ENCODE results near the gene PIK3R5. TPM values are rescaled to one million over a fixed set of nuclear protein-coding genes. Genes with fewer than 3 reads are reported as not detected.

Gene PIK3R5
- total RNA-seq, 1 donor from 2014 or later = 0.90 TPM

DNA sequence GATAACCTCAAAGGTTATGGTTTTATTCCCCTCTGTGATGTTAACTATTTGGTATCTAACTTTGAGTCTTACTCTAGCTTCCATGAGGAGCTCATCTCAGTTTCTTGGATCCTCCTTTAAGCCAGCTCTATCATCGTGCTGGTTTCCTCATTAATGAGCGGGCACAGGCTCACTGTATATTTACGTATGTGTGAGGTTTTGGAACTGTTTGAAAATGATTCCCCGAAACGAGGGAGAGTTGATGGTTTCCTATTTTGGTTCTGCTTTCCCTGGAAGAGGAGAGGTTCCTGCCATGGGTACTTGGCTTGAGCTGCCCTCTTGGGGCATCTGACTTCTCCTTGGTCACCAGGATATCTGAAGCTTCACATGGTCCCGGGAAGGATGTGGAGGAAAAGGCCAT lies 65.3 kb downstream of the PIK3R5 start:
- no peaks in the 10 kb centered on the region for H3K9me3 ChIP-seq (ENCODE audit: low read depth)
- no peak for DNase-seq (ENCODE audit: low spot score)
- no peak for TF ChIP-seq EZH2 (IDR thresholded peaks at IDR 0.05)
- TF ChIP-seq, protein P1, sequence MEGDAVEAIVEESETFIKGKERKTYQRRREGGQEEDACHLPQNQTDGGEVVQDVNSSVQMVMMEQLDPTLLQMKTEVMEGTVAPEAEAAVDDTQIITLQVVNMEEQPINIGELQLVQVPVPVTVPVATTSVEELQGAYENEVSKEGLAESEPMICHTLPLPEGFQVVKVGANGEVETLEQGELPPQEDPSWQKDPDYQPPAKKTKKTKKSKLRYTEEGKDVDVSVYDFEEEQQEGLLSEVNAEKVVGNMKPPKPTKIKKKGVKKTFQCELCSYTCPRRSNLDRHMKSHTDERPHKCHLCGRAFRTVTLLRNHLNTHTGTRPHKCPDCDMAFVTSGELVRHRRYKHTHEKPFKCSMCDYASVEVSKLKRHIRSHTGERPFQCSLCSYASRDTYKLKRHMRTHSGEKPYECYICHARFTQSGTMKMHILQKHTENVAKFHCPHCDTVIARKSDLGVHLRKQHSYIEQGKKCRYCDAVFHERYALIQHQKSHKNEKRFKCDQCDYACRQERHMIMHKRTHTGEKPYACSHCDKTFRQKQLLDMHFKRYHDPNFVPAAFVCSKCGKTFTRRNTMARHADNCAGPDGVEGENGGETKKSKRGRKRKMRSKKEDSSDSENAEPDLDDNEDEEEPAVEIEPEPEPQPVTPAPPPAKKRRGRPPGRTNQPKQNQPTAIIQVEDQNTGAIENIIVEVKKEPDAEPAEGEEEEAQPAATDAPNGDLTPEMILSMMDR (IDR thresholded peaks at IDR 0.05) = no peak
- TF ChIP-seq EZH2phosphoT487 (IDR thresholded peaks at IDR 0.05) = no peak
- Mint-ChIP-seq H3K4me3 (no peak overlapping the region), H3K9me3 (no peaks in the 10 kb centered on the region), H3K27ac (no peak overlapping the region), H3K36me3 (no peaks in the 10 kb centered on the region), H3K4me1 (peaks cover 6% of the 10 kb centered on the region), H3K27me3 (ENCODE audit: insufficient read depth, low read depth) (peaks cover 14% of the 10 kb centered on the region)
- H3K4me2 ChIP-seq = no peak overlapping the region
- no peaks in the 10 kb centered on the region for H3K27me3 ChIP-seq
- no peak overlapping the region for H3K4me3 ChIP-seq
- no peaks in the 10 kb centered on the region for H3F3A ChIP-seq (ENCODE audit: low read depth)
- no peaks in the 10 kb centered on the region for H4K20me1 ChIP-seq (ENCODE audit: low read depth)
- no peaks in the 10 kb centered on the region for H3K4me1 ChIP-seq
- H2AFZ ChIP-seq (replicated peaks) = no peak overlapping the region
- no peak overlapping the region for H3K27ac ChIP-seq
- no peaks in the 10 kb centered on the region for H3K36me3 ChIP-seq
- no peaks in the 10 kb centered on the region for H3K79me2 ChIP-seq (ENCODE audit: low read depth)
- H3K9ac ChIP-seq = no peak overlapping the region

DNA sequence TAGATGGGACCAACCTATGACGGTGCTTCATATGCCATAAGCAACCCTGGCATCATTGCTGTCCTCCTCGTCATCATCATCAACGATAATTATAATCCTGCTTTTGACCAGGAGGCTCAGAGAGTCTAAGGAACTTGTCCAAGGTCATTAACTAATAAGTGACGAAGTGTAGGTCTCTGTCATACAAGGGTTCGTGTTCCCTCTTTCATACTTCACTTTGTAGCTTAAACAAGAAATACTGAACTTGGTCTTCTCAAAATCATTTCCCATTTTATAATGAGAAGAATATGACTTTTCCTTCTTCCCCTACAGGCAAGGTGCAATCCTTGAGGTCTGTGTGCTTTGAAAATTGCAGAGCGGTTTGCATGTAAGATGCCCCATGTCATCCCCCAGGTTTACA lies 66.9 kb downstream of the PIK3R5 start:
- no peaks in the 10 kb centered on the region for H3K9me3 Mint-ChIP-seq
- H3K36me3 ChIP-seq = no peaks in the 10 kb centered on the region
- H3K27ac Mint-ChIP-seq = no peak overlapping the region
- H3K4me3 Mint-ChIP-seq = no peak overlapping the region
- no peak for DNase-seq (ENCODE audit: low spot score)
- no peak for TF ChIP-seq EZH2phosphoT487 (IDR thresholded peaks at IDR 0.05)
- TF ChIP-seq, protein P1 (IDR thresholded peaks at IDR 0.05) = no peak
- no peak overlapping the region for H2AFZ ChIP-seq (replicated peaks)
- no peaks in the 10 kb centered on the region for H3K27me3 ChIP-seq
- no peaks in the 10 kb centered on the region for H4K20me1 ChIP-seq (ENCODE audit: low read depth)
- H3K4me1 Mint-ChIP-seq = peaks cover 12% of the 10 kb centered on the region
- H3K4me2 ChIP-seq = no peak overlapping the region
- H3K36me3 Mint-ChIP-seq = no peaks in the 10 kb centered on the region
- no peak overlapping the region for H3K27ac ChIP-seq
- no peak overlapping the region for H3K4me3 ChIP-seq
- peaks cover 5% of the 10 kb centered on the region for H3F3A ChIP-seq (ENCODE audit: low read depth)
- H3K27me3 Mint-ChIP-seq (ENCODE audit: insufficient read depth, low read depth) = peaks cover 11% of the 10 kb centered on the region
- H3K9me3 ChIP-seq (ENCODE audit: low read depth) = no peaks in the 10 kb centered on the region
- H3K4me1 ChIP-seq = peaks cover 10% of the 10 kb centered on the region
- H3K79me2 ChIP-seq (ENCODE audit: low read depth) = no peaks in the 10 kb centered on the region
- no peak overlapping the region for H3K9ac ChIP-seq

DNA sequence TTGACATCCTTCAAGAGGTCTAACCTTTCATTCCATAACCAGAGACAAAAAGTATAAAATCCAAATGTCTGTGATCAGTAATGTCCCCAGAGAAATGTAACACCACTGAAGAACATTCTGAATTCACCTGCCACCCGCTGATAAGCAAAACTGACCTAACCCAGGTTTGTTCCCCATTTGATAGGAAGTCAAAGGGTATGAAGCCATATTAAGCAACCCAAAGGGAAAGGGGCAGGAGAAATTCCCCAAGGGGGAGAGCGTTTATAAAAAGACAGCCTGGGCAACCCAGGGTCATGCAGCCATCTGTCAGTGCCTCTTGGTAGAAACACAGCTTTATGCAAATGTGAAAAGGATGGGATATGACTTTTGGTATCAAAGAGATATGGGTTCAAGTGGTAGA lies 67.4 kb downstream of the PIK3R5 start:
- no peak overlapping the region for H3K4me3 Mint-ChIP-seq

More for the DNA sequence above, 67.4 kb downstream of the PIK3R5 start:
- Histone ChIP-seq H3K4me3 (no peak overlapping the region), H3K79me2 (ENCODE audit: low read depth) (no peaks in the 10 kb centered on the region), H4K20me1 (ENCODE audit: low read depth) (no peaks in the 10 kb centered on the region), H3K27me3 (no peaks in the 10 kb centered on the region), H3F3A (ENCODE audit: low read depth) (peaks cover 5% of the 10 kb centered on the region), H2AFZ (replicated peaks) (no peak overlapping the region), H3K9me3 (ENCODE audit: low read depth) (no peaks in the 10 kb centered on the region), H3K4me1 (peaks cover 13% of the 10 kb centered on the region), H3K4me2 (no peak overlapping the region), H3K27ac (no peak overlapping the region), H3K36me3 (no peaks in the 10 kb centered on the region), H3K9ac (no peak overlapping the region)
- Mint-ChIP-seq H3K27ac (no peak overlapping the region), H3K27me3 (ENCODE audit: insufficient read depth, low read depth) (peaks cover 12% of the 10 kb centered on the region), H3K4me1 (peaks cover 12% of the 10 kb centered on the region), H3K9me3 (no peaks in the 10 kb centered on the region), H3K36me3 (no peaks in the 10 kb centered on the region)
- no peak for DNase-seq (ENCODE audit: low spot score)
- no peak for TF ChIP-seq EZH2phosphoT487 (IDR thresholded peaks at IDR 0.05)
- no peak for TF ChIP-seq EZH2 (IDR thresholded peaks at IDR 0.05)
- TF ChIP-seq, protein P1 (IDR thresholded peaks at IDR 0.05) = no peak
